ENCODE results near the gene MGARP.

MGARP gene

DNA sequence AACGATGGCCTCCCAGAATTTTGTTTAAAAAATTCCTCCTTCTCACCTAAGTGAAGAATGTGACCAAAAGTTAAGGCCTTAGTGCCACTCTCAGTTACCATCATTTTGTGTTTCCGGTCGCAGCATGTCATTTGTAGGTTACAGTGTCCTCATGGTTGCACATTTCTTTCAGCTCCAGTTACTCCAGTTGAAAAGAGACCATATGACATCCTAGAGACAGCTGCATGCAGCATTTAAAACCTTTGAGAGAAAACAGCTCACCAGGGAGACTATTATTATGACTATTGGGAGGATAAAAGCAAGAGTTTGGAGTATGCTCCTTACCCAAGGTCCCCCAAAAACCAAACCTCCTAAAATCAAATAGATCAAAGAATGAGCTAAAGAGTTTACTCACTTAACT, 45.8 kb downstream of the MGARP start:
- TF ChIP-seq, protein P1, sequence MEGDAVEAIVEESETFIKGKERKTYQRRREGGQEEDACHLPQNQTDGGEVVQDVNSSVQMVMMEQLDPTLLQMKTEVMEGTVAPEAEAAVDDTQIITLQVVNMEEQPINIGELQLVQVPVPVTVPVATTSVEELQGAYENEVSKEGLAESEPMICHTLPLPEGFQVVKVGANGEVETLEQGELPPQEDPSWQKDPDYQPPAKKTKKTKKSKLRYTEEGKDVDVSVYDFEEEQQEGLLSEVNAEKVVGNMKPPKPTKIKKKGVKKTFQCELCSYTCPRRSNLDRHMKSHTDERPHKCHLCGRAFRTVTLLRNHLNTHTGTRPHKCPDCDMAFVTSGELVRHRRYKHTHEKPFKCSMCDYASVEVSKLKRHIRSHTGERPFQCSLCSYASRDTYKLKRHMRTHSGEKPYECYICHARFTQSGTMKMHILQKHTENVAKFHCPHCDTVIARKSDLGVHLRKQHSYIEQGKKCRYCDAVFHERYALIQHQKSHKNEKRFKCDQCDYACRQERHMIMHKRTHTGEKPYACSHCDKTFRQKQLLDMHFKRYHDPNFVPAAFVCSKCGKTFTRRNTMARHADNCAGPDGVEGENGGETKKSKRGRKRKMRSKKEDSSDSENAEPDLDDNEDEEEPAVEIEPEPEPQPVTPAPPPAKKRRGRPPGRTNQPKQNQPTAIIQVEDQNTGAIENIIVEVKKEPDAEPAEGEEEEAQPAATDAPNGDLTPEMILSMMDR (IDR thresholded peaks at IDR 0.05; ENCODE audit: low read depth, low read length): no peak
- no peak for DNase-seq (ENCODE audit: low read depth in 2 of 2)
- H3K4me3 ChIP-seq (replicated peaks in 1 of 2; ENCODE audit: low read depth in 2 of 2, low read length in 2 of 2): no peak overlapping the region

DNA sequence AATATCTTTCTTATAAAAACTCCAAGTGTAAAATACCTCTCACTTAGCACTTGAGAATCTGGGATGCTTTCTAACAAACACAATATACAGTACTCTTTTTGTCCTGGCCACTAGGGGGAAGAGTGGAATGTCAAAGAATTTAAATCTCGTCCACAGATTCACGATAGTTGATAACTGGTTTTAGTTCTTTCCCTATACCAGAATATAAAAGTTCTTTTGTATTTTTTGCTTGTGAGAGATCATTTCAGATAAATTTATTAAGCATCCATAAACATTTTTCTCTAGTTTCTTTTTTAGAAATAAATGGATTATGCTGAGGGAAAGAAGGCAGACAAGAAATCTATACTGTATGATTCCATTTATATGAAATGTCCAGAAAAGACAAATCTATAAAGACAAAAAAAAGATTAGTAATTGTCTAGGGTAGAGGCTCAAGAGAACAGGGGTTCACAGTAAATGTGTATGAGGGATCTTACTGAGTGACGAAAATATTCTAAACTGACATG, 50.4 kb downstream of the MGARP start:
- DNase-seq (ENCODE audit: low read depth in 2 of 2): peak; percentile 79 to 82
- TF ChIP-seq, protein P1 (IDR thresholded peaks at IDR 0.05; ENCODE audit: low read depth, low read length): peak; percentile 67

DNA sequence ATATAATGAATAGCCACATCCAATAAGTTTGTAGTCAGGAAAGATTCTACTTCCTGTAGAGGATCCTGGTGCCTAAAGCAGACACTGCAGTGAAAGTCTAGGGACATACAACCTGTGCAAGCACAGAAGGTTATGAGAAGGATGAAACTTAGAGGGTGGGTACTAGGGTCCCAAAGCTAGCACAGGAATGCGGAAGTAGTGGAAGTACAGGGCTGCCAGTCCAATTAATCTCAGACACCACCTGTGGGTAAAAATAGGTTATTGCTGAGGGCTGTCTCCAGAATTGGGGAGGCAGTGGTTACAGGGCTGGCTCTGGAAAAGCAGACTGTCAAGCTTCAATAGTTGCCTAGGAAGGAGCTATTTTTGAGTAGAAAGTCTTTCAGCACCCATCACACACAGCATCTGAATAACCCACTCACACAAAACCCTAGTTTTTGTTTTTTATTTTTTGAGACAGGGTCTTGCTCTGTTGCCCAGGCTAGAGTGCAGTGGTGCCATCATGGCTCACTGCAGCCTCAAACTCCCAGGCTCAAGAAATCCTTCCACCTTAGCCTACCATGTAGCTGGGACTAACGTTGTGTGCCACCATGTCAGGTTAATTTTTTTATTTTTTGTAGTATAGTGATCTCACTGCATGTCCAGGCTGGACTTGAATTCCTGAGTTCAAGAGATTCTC, 52.2 kb downstream of the MGARP start:
- H3K4me3 ChIP-seq (replicated peaks in 1 of 2; ENCODE audit: low read depth in 2 of 2, low read length in 2 of 2): no peak overlapping the region
- TF ChIP-seq, protein P1 (IDR thresholded peaks at IDR 0.05; ENCODE audit: low read depth, low read length): peak; percentile 29
- peak in 1 of 2 donors; percentile 19 for DNase-seq (ENCODE audit: low read depth in 2 of 2)

More for the DNA sequence above, 50.4 kb downstream of the MGARP start:
- no peak overlapping the region for H3K4me3 ChIP-seq (replicated peaks in 1 of 2; ENCODE audit: low read depth in 2 of 2, low read length in 2 of 2)

DNA sequence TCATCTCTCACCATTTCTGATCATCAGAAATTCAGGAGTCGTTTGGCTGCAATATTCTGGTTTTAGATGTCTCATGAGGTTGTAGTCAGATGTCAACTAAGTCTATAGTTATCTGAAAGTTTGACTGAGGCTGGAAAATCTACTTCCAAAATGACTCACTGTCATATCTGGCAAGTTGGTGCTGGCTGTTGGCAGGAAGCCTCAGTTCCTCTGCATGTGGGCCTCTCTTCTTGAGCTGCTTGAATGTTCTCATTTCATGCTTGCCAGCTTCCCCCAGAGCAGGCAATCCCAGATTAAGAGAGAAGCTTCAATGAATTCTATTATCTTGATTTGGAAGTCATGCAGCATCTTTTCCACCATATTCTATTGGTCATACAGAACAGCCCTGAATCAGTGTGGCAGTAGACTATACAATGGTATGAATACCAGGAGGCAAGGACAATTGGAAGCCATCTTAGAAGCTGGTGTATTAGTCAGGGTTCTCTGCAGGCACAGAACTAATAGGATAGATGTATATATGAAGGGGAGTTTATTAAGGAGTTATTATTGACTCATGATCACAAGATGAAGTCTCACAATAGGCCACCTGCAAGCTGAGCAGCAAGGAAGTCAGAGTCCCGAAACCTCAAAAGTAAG, 56.2 kb downstream of the MGARP start:
- DNase-seq (ENCODE audit: low read depth in 2 of 2): peak; percentile 75 to 88
- no peak overlapping the region for H3K4me3 ChIP-seq (replicated peaks in 1 of 2; ENCODE audit: low read depth in 2 of 2, low read length in 2 of 2)
- TF ChIP-seq, protein P1 (IDR thresholded peaks at IDR 0.05; ENCODE audit: low read depth, low read length): no peak

DNA sequence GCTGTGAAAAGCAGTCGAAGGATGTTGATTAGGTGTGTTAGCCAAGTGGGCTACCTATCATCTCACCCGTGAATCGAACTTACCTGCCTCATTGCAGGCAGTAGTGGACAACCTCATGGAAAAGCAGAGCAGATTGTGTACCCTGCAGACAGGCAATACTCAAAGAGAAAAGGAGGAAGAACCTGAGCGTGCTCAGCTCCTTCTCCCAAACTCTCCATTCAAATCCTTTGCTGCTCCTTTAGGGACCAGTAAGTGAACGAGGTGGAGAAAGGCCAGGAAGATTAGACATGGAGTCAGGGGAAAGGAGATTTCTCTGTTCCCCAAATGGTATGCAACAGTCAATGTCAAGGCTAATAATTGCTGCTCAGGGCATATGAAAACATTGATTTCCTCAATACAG, 57.8 kb downstream of the MGARP start:
- DNase-seq (ENCODE audit: low read depth in 2 of 2): no peak
- TF ChIP-seq, protein P1 (IDR thresholded peaks at IDR 0.05; ENCODE audit: low read depth, low read length): no peak
- no peak overlapping the region for H3K4me3 ChIP-seq (replicated peaks in 1 of 2; ENCODE audit: low read depth in 2 of 2, low read length in 2 of 2)

DNA sequence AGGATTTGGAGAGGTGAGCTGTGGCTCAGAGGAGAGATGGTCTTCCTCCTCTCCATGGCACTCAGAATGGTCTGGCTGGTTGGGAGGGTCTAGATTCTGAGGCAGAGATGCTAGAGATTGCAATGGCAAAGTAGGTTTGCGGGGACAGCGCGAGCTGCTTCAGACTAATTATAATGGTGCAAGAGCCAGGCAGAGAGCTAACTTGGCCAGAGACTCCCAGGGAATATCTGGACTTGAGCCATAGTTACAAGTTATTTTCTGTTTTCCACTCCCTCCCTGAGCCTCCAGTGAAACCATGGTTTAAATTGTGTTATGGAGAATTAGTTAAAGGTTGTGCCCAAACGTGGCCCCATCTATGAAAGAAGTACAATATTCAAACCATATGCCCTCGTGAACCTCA, 58.3 kb downstream of the MGARP start:
- DNase-seq (ENCODE audit: low read depth in 2 of 2): no peak
- TF ChIP-seq, protein P1 (IDR thresholded peaks at IDR 0.05; ENCODE audit: low read depth, low read length): no peak
- no peak overlapping the region for H3K4me3 ChIP-seq (replicated peaks in 1 of 2; ENCODE audit: low read depth in 2 of 2, low read length in 2 of 2)
